Measurements from ENCODE around the gene FFAR3. TPM values are rescaled to one million over a fixed set of nuclear protein-coding genes. Genes with fewer than 3 reads are reported as not detected.

The FFAR3 gene
- total RNA-seq, 2 donors from 2014 or later = 1.4 to 5.1 TPM

- ATAC-seq (no peak), DNase-seq (ENCODE audit: low spot score in 2 of 2) (no peak)
- H3K27ac Mint-ChIP-seq = no peak overlapping the region
- peaks cover 0 to 9% of the 10 kb centered on the region in 2 donors for H3K9me3 Mint-ChIP-seq
- H3K36me3 Mint-ChIP-seq = peaks cover 0 to 6% of the 10 kb centered on the region in 2 donors
These were observed 21.7 kb downstream of the FFAR3 start for GRCh38 chr19:35379992-35380391.

- Mint-ChIP-seq H3K36me3 (peaks cover 0 to 6% of the 10 kb centered on the region in 2 donors), H3K9me3 (peaks cover 0 to 9% of the 10 kb centered on the region in 2 donors), H3K27ac (no peak overlapping the region)
- no peak for ATAC-seq
- DNase-seq (ENCODE audit: low spot score in 2 of 2) = no peak
These were observed 22.3 kb downstream of the FFAR3 start for GRCh38 chr19:35380450-35381124.

- Mint-ChIP-seq H3K9me3 (peaks cover 1 to 11% of the 10 kb centered on the region in 2 donors), H3K36me3 (peaks cover 1 to 8% of the 10 kb centered on the region in 2 donors), H3K27ac (no peak overlapping the region)
- DNase-seq (ENCODE audit: low spot score in 2 of 2) (no peak), ATAC-seq (no peak)
These were observed 23.1 kb downstream of the FFAR3 start for GRCh38 chr19:35381318-35381717.

DNA sequence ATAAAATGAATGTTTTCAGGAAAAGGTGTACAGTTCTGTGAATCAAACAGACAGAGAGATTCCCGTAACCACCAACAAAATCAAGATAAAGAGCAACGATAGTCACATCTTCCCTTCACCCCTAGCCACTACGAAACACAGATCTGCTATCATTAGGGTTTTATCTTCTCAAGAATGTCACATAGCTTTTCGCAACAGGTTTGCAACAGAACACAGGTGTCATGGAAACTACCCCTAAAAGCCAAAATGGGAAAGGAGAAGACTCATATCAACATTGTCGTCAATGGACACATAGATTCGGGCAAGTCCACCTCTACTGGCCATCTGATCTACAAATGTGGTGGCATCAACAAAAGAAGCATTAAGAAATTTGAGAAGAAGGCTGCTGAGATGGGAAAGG lies 23.7 kb downstream of the FFAR3 start:
- DNase-seq (ENCODE audit: low spot score in 2 of 2) (no peak), ATAC-seq (no peak)
- H3K27ac Mint-ChIP-seq = no peak overlapping the region
- H3K9me3 Mint-ChIP-seq = peaks cover 4 to 16% of the 10 kb centered on the region in 2 donors
- peaks cover 6 to 13% of the 10 kb centered on the region in 2 donors for H3K36me3 Mint-ChIP-seq

DNA sequence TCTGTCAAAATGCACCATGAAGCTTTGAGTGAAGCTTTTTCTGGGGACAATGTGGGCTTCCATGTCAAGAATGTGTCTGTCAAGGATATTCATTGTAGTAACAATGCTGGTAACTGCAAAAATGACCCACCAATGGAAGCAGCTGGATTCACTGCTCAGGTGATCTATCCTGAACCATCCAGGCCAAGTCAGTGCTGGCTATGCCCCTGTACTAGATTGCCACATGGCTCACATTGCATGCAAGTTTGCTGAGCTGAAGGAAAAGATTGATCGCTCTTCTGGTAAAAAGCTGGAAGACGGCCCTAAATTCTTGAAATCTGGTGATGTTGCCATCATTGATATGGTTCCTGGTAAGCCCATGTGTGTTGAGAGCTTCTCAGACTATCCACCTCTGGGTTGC lies 25.3 kb downstream of the FFAR3 start:
- no peak for ATAC-seq
- DNase-seq (ENCODE audit: low spot score in 2 of 2) = no peak
- Mint-ChIP-seq H3K36me3 (peaks cover 6 to 13% of the 10 kb centered on the region in 2 donors), H3K27ac (no peak overlapping the region), H3K9me3 (peaks cover 4 to 14% of the 10 kb centered on the region in 2 donors)

- Mint-ChIP-seq H3K27ac (no peak overlapping the region), H3K36me3 (peaks cover 6 to 13% of the 10 kb centered on the region in 2 donors), H3K9me3 (peaks cover 4 to 10% of the 10 kb centered on the region in 2 donors)
- no peak for DNase-seq (ENCODE audit: low spot score in 2 of 2)
- ATAC-seq = no peak
These were observed 30.2 kb downstream of the FFAR3 start for GRCh38 chr19:35388277-35389054.

DNA sequence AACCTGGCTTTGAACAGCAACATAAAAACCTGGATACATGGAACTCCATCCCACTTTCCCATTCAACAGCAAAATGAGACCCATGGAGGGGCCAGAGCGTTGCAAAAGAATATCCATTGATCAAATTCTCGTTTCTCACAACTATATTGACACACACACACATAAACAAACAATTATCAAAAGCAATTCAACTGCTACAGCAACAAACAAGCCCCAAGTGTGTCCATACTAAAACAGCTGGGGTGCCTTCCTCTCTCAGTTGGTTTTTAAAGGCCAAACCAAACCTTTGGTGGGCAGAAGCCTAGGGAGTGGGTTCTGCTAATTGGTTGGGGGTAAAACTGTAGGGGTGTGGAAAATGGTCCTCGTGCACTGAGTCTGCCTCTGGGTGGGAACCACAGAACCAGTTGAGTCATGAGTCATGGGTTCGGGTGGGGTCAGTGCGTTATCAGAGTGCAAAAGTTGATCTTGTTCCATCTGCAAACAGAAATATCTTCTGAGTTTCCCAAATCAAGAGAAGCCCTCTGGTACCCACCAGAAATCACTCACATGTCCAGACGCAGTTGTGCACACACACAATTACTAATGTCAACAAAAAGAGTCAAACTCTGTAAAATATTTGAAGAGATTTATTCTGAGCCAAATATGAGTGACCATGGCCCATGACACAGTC lies 31.1 kb downstream of the FFAR3 start:
- ATAC-seq = no peak
- H3K9me3 Mint-ChIP-seq = peaks cover 4 to 10% of the 10 kb centered on the region in 2 donors
- DNase-seq (ENCODE audit: low spot score in 2 of 2) = no peak
- no peak overlapping the region for H3K27ac Mint-ChIP-seq
- H3K36me3 Mint-ChIP-seq = peaks cover 6 to 13% of the 10 kb centered on the region in 2 donors

GRCh38 chr19:35392742-35393715 lies 34.8 kb downstream of the FFAR3 start:
- H3K9me3 Mint-ChIP-seq = no peaks in the 10 kb centered on the region
- DNase-seq (ENCODE audit: low spot score in 2 of 2) (no peak), ATAC-seq (no peak)
- H3K36me3 Mint-ChIP-seq = no peaks in the 10 kb centered on the region
- H3K27ac Mint-ChIP-seq = no peak overlapping the region

GRCh38 chr19:35395382-35396199 lies 37.3 kb downstream of the FFAR3 start:
- no peaks in the 10 kb centered on the region for H3K9me3 Mint-ChIP-seq
- no peaks in the 10 kb centered on the region for H3K36me3 Mint-ChIP-seq
- no peak for DNase-seq (ENCODE audit: low spot score in 2 of 2)
- ATAC-seq = no peak
- no peak overlapping the region for H3K27ac Mint-ChIP-seq

GRCh38 chr19:35396240-35396885 lies 38.1 kb downstream of the FFAR3 start:
- ATAC-seq (no peak), DNase-seq (ENCODE audit: low spot score in 2 of 2) (no peak)
- H3K9me3 Mint-ChIP-seq = no peaks in the 10 kb centered on the region
- H3K36me3 Mint-ChIP-seq = no peaks in the 10 kb centered on the region
- no peak overlapping the region for H3K27ac Mint-ChIP-seq

- no peak overlapping the region for H3K27ac Mint-ChIP-seq
- H3K36me3 Mint-ChIP-seq = no peaks in the 10 kb centered on the region
- DNase-seq (ENCODE audit: low spot score in 2 of 2) = no peak
- H3K9me3 Mint-ChIP-seq = no peaks in the 10 kb centered on the region
- ATAC-seq = no peak
These were observed 38.8 kb downstream of the FFAR3 start for GRCh38 chr19:35397064-35397463.

DNA sequence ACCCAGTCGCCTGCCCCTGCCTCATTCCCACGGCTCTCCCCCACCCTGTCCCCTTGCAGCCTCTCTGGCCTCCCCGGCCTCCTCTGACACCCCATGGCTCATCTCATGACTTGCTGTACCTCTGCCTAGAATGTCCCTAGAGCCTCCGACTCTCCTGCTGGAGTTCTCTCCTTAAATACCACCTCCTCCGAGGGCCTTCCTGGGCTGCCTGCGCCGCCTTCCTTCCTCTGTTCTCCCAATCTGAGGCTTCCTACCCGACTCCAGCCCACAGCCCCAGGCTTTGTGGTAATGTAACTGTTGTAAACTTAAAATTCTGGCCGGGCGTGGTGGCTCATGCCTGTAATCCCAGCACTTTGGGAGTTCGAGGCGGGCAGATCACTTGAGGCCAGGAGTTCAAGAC lies 40.3 kb downstream of the FFAR3 start:
- peak overlapping the region in 1 of 2 donors; percentile 67 for H3K27ac Mint-ChIP-seq
- DNase-seq (ENCODE audit: low spot score in 2 of 2) (no peak), ATAC-seq (no peak)
- H3K9me3 Mint-ChIP-seq = no peaks in the 10 kb centered on the region
- H3K36me3 Mint-ChIP-seq = no peaks in the 10 kb centered on the region

DNA sequence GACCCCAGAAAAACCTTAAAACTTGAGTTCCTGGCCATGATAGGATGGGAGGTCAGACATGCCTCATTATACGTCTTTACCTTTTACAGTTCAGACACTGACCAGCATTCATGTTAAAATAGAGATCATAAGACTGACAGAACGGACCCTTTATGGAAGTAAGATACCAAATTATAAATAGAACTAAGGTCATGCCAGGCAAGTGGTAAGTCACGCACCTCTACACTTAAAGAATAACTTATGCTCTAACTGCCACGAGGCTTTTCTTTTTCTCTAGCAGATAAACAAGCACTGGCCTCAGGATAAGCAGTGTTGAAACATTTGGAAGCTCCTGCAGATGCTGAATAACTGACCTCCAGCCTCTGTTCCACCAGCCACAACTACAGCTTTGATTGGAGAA lies 41.0 kb downstream of the FFAR3 start:
- Mint-ChIP-seq H3K36me3 (no peaks in the 10 kb centered on the region), H3K9me3 (no peaks in the 10 kb centered on the region), H3K27ac (no peak overlapping the region)
- ATAC-seq (no peak), DNase-seq (ENCODE audit: low spot score in 2 of 2) (no peak)

- no peak for ATAC-seq
- H3K27ac Mint-ChIP-seq = peak overlapping the region; percentile 12 to 86
- H3K36me3 Mint-ChIP-seq = no peaks in the 10 kb centered on the region
- H3K9me3 Mint-ChIP-seq = peaks cover 0 to 4% of the 10 kb centered on the region in 2 donors
- no peak for DNase-seq (ENCODE audit: low spot score in 2 of 2)
These were observed 41.9 kb downstream of the FFAR3 start for GRCh38 chr19:35399948-35400772.
